ENCODE data around the gene GXYLT1.

GXYLT1 gene

DNA sequence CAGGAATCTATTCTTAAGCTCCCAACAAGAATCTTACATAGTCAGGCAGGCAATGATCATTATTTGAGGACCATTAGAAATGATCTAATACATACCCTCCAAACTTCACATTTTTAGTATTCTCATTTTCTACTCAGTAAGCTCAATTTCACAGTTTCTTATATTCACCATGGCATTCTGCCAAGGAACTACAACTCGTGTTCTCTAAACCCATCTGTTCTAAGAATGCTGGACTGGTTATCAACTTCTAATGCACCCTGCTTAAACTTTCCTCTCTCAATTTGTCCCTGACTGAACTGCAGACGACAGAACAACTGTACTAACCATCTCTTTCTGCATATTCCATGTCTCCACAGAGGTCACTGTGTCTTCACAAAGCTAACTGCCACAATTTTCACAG lies 58.6 kb downstream of the GXYLT1 start:
- H3K4me3 ChIP-seq (ENCODE audit: low read length): no peak overlapping the region
- TF ChIP-seq, protein P1, sequence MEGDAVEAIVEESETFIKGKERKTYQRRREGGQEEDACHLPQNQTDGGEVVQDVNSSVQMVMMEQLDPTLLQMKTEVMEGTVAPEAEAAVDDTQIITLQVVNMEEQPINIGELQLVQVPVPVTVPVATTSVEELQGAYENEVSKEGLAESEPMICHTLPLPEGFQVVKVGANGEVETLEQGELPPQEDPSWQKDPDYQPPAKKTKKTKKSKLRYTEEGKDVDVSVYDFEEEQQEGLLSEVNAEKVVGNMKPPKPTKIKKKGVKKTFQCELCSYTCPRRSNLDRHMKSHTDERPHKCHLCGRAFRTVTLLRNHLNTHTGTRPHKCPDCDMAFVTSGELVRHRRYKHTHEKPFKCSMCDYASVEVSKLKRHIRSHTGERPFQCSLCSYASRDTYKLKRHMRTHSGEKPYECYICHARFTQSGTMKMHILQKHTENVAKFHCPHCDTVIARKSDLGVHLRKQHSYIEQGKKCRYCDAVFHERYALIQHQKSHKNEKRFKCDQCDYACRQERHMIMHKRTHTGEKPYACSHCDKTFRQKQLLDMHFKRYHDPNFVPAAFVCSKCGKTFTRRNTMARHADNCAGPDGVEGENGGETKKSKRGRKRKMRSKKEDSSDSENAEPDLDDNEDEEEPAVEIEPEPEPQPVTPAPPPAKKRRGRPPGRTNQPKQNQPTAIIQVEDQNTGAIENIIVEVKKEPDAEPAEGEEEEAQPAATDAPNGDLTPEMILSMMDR (conservative IDR thresholded peaks at IDR 0.05; ENCODE audit: low read depth, low read length): no peak
- peak; percentile 59 for DNase-seq (ENCODE audit: low read depth)

DNA sequence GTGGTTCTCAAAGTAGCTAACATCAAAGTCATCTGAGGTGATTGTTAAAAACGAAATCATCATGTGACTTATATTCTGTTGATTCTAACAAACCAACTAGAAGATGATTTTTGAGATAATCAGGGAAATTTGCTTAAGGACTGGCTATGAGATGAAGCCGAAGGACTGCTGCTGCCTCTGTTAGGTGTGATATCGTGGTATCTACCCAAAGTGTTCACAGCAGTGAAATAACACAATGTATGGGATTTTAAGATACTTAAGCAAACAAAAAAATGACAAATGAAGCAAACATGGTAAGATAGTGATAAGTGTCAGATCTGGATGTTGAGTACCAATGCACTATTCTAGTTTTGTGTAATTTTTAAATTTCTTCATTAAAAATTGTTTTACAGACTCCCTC lies 59.1 kb downstream of the GXYLT1 start:
- TF ChIP-seq, protein P1 (conservative IDR thresholded peaks at IDR 0.05; ENCODE audit: low read depth, low read length): no peak
- no peak for DNase-seq (ENCODE audit: low read depth)
- H3K4me3 ChIP-seq (ENCODE audit: low read length): no peak overlapping the region

DNA sequence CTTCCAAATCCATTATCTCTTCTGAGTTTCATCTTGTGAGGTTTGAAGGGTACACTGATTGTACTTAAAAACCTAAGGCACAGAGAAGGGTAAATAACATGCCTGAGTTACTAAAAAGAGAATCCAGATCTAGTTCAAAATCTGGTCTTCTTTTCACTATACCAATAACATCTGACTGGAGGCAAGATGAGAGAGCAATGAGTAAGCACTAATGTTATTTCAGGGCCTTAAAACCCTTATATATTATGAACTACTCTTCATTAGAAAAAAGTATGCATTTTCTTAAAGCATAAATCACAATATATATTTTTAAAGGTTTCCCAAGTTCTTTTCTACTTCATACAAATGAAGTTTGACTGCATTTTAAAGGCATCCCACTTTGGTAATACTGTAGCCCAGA lies 60.2 kb downstream of the GXYLT1 start:
- TF ChIP-seq, protein P1 (conservative IDR thresholded peaks at IDR 0.05; ENCODE audit: low read depth, low read length): no peak
- H3K4me3 ChIP-seq (ENCODE audit: low read length): no peak overlapping the region
- DNase-seq (ENCODE audit: low read depth): no peak

DNA sequence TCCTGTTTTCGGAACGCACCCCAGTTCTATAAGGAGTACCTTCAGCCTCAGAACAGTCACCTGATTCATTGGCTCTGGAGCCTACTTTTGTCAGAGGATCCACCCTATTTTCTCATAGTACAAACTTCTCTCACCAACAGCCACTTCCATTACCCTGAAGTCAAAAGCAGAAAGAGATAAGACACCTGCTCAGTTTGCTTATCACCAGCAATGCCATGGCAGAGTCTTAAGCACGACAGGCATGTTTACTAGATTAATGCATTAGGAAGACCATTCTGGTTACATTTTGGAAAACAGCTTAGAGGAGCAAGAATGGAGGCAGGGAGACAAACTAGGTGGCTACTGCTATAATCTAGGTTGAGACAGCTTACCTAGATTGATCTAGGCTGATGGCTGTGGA lies 67.7 kb downstream of the GXYLT1 start:
- H3K4me3 ChIP-seq (ENCODE audit: low read length): no peak overlapping the region
- TF ChIP-seq, protein P1 (conservative IDR thresholded peaks at IDR 0.05; ENCODE audit: low read depth, low read length): no peak
- no peak for DNase-seq (ENCODE audit: low read depth)

DNA sequence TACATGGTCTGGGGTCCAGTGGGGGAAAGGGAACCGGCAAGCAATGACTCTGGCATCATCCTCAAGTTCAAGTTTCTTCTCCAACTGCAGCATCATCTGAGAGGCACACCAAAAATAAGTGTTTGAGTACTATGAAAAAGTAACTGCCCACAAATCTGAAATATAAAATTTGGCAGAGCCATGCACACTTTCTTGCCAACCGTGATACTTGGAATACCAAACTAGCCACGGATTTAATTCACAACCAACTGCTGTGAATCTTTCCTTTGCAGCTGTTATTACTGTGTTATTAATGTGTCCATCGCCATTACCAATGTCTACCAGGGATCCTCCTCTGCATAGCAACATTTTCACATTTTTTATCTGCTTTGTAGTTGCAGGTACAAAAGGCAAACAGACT lies 74.6 kb downstream of the GXYLT1 start:
- H3K4me3 ChIP-seq (ENCODE audit: low read length): no peak overlapping the region
- no peak for DNase-seq (ENCODE audit: low read depth)
- TF ChIP-seq, protein P1 (conservative IDR thresholded peaks at IDR 0.05; ENCODE audit: low read depth, low read length): no peak

DNA sequence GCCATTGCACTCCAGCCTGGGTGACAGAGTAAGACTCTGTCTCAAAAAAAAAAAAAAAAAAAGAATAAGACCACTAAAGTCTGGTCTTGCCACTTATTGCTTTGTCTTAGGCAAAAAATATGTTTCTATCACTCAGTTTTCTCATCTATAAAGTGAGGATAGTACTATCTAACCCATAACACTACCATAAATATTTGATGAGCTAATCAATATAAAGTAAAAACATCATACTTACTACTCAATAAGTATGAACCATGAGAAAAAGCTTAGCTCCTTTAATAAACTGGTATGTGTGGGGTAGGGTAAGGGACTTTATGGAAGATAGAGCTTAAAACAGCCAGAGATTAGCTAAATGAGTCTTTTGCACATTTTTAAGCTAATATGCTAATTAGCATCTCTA lies 85.5 kb downstream of the GXYLT1 start:
- TF ChIP-seq, protein P1 (conservative IDR thresholded peaks at IDR 0.05; ENCODE audit: low read depth, low read length): no peak
- no peak for DNase-seq (ENCODE audit: low read depth)
- no peak overlapping the region for H3K4me3 ChIP-seq (ENCODE audit: low read length)

DNA sequence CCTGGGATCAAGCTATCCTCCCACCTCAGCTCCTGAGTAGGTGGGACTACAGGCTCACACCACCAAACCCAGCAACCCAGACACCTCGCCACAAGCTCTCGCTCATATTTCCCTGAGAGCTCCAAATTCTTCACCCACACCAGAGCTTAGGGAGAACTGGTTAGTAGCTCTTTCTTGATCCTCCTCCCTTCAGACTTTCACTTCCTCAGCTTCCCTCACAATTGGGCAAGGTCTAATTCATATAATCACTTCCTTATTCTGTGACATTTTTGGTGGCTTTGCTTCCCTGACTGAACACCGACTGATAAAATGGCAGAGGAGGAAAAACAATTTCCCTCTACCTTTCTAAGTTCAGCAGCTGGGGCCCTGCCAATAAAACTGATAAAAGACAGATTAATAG lies 88.5 kb downstream of the GXYLT1 start:
- TF ChIP-seq, protein P1 (conservative IDR thresholded peaks at IDR 0.05; ENCODE audit: low read depth, low read length): no peak
- H3K4me3 ChIP-seq (ENCODE audit: low read length): no peak overlapping the region
- no peak for DNase-seq (ENCODE audit: low read depth)
